Measurements from ENCODE around the gene AK1. TPM values are rescaled to one million over a fixed set of nuclear protein-coding genes. Genes with fewer than 3 reads are reported as not detected.
"Not testable (repeated sequence)": the region's sequence is repeated elsewhere in the genome, so short reads cannot be mapped to it uniquely, and the experiment has no call there.

Gene AK1
- total and polyA plus RNA-seq, 2 experiments from 2014 or later: 16.2 to 35.5 TPM

- no peaks in the 10 kb centered on the region for H3K27me3 ChIP-seq (ENCODE audit: insufficient read depth)
- H3K79me2 ChIP-seq (replicated peaks; ENCODE audit: insufficient read depth): no peaks in the 10 kb centered on the region
- no peak overlapping the region for H2AFZ ChIP-seq
- no peaks in the 10 kb centered on the region for H4K20me1 ChIP-seq (replicated peaks; ENCODE audit: insufficient read depth)
- H3K4me1 ChIP-seq (ENCODE audit: insufficient read depth): no peaks in the 10 kb centered on the region
- H3K36me3 ChIP-seq (ENCODE audit: insufficient read depth): no peaks in the 10 kb centered on the region
- DNase-seq (ENCODE audit: low spot score) (no peak), ATAC-seq (no peak)
- H3F3A ChIP-seq (replicated peaks; ENCODE audit: low read depth): no peaks in the 10 kb centered on the region
- Mint-ChIP-seq H3K4me3 (no peak overlapping the region), H3K36me3 (ENCODE audit: low read depth) (no peaks in the 10 kb centered on the region), H3K4me1 (peaks cover 9% of the 10 kb centered on the region), H3K27me3 (ENCODE audit: insufficient read depth, low read depth, poor library complexity) (peaks cover 3% of the 10 kb centered on the region), H3K27ac (no peak overlapping the region), H3K9me3 (no peaks in the 10 kb centered on the region)
- no peak overlapping the region for H3K4me3 ChIP-seq
- TF ChIP-seq STAT1 (IDR thresholded peaks at IDR 0.05; ENCODE audit: unreplicated experiment) (no peak), ZNF462 (CRISPR knock-in tag; IDR thresholded peaks at IDR 0.05) (no peak), NANOG (IDR thresholded peaks at IDR 0.05; ENCODE audit: borderline replicate concordance) (no peak), ZNF114 (CRISPR knock-in tag; IDR thresholded peaks at IDR 0.05) (no peak), ZNF331 (CRISPR knock-in tag; IDR thresholded peaks at IDR 0.05; ENCODE audit: low read depth) (no peak), CREB1 (CRISPR knock-in tag; IDR thresholded peaks at IDR 0.05; ENCODE audit: low read depth) (no peak), JUNB (IDR thresholded peaks at IDR 0.05; ENCODE audit: unreplicated experiment) (no peak)
- TF ChIP-seq, protein P1, sequence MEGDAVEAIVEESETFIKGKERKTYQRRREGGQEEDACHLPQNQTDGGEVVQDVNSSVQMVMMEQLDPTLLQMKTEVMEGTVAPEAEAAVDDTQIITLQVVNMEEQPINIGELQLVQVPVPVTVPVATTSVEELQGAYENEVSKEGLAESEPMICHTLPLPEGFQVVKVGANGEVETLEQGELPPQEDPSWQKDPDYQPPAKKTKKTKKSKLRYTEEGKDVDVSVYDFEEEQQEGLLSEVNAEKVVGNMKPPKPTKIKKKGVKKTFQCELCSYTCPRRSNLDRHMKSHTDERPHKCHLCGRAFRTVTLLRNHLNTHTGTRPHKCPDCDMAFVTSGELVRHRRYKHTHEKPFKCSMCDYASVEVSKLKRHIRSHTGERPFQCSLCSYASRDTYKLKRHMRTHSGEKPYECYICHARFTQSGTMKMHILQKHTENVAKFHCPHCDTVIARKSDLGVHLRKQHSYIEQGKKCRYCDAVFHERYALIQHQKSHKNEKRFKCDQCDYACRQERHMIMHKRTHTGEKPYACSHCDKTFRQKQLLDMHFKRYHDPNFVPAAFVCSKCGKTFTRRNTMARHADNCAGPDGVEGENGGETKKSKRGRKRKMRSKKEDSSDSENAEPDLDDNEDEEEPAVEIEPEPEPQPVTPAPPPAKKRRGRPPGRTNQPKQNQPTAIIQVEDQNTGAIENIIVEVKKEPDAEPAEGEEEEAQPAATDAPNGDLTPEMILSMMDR (conservative IDR thresholded peaks at IDR 0.05; ENCODE audit: low read depth in 2 of 2): no peak
- no peaks in the 10 kb centered on the region for H3K9me2 ChIP-seq (ENCODE audit: insufficient read depth)
- H3K4me2 ChIP-seq: no peak overlapping the region
- H3K27ac ChIP-seq (ENCODE audit: low read depth): no peak overlapping the region
Observed at GRCh38 chr9:127837346-127837745, 40.1 kb downstream of the AK1 start.

DNA sequence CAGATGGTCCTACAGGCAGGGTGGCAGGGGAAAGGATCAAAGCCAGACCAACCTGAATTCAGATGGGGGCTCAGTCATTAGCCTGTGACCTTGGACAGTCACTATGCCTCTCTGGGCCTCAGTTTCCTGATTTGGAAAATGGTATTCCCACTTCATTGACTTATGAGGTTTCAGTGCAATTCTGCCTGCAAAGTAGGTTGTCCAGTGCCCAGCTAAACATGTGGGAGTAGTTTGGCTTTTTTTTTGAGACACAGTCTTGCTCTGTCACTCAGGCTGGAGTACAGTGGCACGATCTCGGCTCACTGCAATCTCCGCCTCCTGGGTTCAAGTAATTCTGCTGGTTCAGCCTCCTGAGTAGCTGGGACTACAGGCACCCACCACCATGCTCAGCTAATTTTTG, 40.9 kb downstream of the AK1 start:
- peaks cover 10% of the 10 kb centered on the region for H3K4me1 Mint-ChIP-seq
- H3K9me2 ChIP-seq (ENCODE audit: insufficient read depth); H3K36me3 Mint-ChIP-seq (ENCODE audit: low read depth); H3K27ac Mint-ChIP-seq; DNase-seq (ENCODE audit: low spot score); H3K4me3 Mint-ChIP-seq; H3K4me2 ChIP-seq; ATAC-seq; H4K20me1 ChIP-seq (replicated peaks; ENCODE audit: insufficient read depth); H3K4me3 ChIP-seq; H3K27ac ChIP-seq (ENCODE audit: low read depth); H3K4me1 ChIP-seq (ENCODE audit: insufficient read depth); H3K36me3 ChIP-seq (ENCODE audit: insufficient read depth); H3K9me3 Mint-ChIP-seq; H3F3A ChIP-seq (replicated peaks; ENCODE audit: low read depth); H3K79me2 ChIP-seq (replicated peaks; ENCODE audit: insufficient read depth); H2AFZ ChIP-seq; H3K27me3 ChIP-seq (ENCODE audit: insufficient read depth); H3K27me3 Mint-ChIP-seq (ENCODE audit: insufficient read depth, low read depth, poor library complexity): not testable (repeated sequence)

All from GM23338 (cell line).